GM18511 (cell line): ENCODE data around the gene APOC1.
A peak's percentile ranks its signal among the peaks of the same experiment; 100 is the strongest.
"Not testable (repeated sequence)": the region's sequence is repeated elsewhere in the genome, so short reads cannot be mapped to it uniquely, and the experiment has no call there.

Experiments
- ATAC-seq: cut with Tn5 transposase; IDR thresholded peaks from one replicate; pipeline ENCODE4 v1.9.1; 2021; ENCODE audit warnings: mild to moderate bottlenecking, moderate library complexity; ENCODE audit not compliant: unreplicated experiment

APOC1 gene

GRCh38 chr19:44889830-44890365 lies 24.5 kb upstream of the APOC1 start:
- ATAC-seq: no peak

- peak; percentile 89 for ATAC-seq
Observed at GRCh38 chr19:44890366-44891015, 23.9 kb upstream of the APOC1 start.

GRCh38 chr19:44891016-44891882 lies 23.2 kb upstream of the APOC1 start, which contains the start of gene TOMM40:
Gene TOMM40 (plus strand): TSS chr19:44891254. CDS start chr19:44891416, 162 bp downstream.
- peak; percentile 65 for ATAC-seq

DNA sequence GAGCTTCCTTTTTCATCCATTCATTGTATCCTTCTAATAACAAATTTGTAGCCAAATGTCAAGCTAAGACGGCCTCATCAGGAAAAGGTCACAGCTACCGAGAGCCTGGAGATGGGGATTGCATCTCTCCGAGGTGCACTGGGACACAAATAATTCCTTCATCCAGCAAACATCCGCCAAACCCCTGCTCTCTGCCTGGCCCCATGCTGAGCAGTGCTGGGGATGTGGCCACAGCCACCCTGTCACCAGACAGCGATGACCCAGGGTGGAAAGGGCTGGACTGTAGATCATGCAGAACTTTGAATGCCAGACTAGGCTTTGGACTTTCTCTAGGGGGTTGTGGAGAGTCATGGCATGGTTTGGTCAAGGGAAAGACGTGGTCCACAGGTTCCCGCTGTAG lies 21.5 kb upstream of the APOC1 start:
- no peak for ATAC-seq

DNA sequence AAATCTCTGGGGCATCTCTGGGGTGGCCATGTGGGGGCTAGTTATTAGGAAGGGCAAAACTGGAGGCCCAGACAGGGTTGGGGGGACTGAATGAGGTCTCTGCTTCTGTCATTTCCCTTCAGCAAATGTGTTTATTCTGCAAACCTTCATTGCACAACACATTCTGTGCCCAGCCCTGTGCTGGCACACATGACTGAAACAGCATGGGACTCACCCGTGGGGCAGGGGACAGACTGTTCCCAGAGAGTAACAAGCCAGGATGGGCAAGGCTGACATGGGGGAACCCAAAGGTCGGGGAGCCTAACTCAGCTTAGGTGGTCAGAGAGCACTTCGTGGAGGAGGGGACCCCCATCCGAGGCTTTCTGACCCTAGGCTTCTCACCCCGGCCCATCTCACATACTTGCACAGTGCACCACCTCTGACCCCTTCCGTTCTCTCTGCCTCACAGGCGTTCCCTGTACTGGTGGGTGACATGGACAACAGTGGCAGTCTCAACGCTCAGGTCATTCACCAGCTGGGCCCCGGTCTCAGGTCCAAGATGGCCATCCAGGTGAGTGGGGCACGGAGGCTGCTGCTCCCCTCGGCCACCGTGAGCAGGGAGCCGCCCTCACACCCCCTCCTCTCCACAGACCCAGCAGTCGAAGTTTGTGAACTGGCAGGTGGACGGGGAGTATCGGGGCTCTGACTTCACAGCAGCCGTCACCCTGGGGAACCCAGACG lies 20.9 kb upstream of the APOC1 start:
- no peak for ATAC-seq

GRCh38 chr19:44894052-44894400 lies 20.4 kb upstream of the APOC1 start:
- no peak for ATAC-seq

- ATAC-seq: no peak
Observed at GRCh38 chr19:44894946-44895345, 19.5 kb upstream of the APOC1 start.

DNA sequence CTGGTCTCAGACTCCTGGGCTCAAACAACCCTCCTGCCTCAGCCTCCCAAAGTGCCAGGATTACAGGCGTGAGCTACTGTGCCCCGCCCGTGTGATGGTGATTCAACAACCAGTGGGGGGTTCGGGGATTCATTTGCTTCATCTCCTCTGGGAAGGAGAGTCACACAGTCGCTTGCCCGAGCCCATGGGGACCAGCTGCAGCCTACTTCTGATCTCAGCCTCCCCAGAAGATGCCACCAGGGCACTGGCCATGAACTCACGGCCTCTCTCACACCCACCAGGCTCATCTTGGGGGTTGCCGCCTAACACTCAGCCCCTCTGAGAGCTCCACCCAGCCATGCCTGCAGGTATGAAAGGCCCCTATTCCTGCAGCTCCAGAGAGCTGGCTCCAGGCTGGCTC lies 16.6 kb upstream of the APOC1 start:
- no peak for ATAC-seq

DNA sequence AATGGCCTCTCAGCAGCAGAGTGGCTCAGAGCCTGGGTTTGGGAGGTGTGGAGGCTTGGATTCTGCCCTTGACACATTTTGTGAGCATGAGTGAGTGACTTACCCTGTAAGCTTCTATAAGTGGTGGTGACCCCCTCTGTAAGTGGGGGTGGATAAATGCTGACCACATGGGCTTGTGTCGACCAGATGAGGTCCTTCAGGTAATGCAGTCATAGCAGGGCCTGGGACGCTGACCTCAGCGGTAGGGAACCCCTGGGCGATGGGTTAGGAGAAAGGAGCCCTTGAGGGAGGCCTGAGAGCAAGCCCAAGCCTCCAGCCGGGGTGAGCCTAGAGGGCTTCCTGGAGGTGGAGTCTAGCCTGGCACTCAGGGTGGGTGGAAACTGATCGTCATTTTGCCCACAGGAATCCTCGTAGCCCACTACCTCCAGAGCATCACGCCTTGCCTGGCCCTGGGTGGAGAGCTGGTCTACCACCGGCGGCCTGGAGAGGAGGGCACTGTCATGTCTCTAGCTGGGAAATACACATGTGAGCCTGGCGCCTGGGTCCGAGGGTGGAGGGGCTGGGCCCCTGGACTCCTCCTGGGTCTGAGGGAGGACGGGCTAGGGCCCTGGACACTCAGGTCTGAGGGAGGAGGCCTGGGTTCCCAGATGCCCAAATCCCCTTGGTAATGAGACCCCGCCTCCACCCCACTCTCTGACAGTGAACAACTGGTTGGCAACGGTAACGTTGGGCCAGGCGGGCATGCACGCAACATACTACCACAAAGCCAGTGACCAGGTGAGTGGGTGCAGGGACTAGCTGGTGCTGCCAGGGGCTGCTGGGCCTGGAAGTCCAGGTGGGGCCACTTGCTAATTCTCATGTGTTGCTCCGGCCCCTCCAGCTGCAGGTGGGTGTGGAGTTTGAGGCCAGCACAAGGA lies 13.8 kb upstream of the APOC1 start:
- ATAC-seq: no peak

DNA sequence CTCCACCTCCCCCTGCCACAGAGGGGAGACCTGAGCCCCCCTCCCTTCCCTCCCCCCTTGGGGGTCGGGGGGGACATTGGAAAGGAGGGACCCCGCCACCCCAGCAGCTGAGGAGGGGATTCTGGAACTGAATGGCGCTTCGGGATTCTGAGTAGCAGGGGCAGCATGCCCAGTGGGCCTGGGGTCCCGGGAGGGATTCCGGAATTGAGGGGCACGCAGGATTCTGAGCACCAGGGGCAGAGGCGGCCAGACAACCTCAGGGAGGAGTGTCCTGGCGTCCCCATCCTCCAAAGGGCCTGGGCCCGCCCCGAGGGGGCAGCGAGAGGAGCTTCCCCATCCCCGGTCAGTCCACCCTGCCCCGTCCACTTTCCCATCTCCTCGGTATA lies 11.2 kb upstream of the APOC1 start:
- no peak for ATAC-seq

GRCh38 chr19:44903602-44904425 lies 10.6 kb upstream of the APOC1 start:
- peak; percentile 46 for ATAC-seq

GRCh38 chr19:44904426-44904994 lies 9.9 kb upstream of the APOC1 start:
- ATAC-seq: no peak

DNA sequence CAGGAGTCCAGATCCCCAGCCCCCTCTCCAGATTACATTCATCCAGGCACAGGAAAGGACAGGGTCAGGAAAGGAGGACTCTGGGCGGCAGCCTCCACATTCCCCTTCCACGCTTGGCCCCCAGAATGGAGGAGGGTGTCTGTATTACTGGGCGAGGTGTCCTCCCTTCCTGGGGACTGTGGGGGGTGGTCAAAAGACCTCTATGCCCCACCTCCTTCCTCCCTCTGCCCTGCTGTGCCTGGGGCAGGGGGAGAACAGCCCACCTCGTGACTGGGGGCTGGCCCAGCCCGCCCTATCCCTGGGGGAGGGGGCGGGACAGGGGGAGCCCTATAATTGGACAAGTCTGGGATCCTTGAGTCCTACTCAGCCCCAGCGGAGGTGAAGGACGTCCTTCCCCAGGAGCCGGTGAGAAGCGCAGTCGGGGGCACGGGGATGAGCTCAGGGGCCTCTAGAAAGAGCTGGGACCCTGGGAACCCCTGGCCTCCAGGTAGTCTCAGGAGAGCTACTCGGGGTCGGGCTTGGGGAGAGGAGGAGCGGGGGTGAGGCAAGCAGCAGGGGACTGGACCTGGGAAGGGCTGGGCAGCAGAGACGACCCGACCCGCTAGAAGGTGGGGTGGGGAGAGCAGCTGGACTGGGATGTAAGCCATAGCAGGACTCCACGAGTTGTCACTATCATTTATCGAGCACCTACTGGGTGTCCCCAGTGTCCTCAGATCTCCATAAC lies 8.8 kb upstream of the APOC1 start, which contains the start of gene APOE:
TSS of gene APOE (plus strand) at position 360 of the 724 bp plus-strand sequence. CDS start 829 bp downstream, outside the sequence.
- no peak for ATAC-seq

GRCh38 chr19:44907613-44908012 lies 6.8 kb upstream of the APOC1 start:
- ATAC-seq: no peak

DNA sequence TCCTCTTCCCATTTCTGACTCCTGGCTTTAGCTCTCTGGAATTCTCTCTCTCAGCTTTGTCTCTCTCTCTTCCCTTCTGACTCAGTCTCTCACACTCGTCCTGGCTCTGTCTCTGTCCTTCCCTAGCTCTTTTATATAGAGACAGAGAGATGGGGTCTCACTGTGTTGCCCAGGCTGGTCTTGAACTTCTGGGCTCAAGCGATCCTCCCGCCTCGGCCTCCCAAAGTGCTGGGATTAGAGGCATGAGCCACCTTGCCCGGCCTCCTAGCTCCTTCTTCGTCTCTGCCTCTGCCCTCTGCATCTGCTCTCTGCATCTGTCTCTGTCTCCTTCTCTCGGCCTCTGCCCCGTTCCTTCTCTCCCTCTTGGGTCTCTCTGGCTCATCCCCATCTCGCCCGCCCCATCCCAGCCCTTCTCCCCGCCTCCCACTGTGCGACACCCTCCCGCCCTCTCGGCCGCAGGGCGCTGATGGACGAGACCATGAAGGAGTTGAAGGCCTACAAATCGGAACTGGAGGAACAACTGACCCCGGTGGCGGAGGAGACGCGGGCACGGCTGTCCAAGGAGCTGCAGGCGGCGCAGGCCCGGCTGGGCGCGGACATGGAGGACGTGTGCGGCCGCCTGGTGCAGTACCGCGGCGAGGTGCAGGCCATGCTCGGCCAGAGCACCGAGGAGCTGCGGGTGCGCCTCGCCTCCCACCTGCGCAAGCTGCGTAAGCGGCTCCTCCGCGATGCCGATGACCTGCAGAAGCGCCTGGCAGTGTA lies 6.2 kb upstream of the APOC1 start:
- ATAC-seq: no peak

GRCh38 chr19:44908836-44909261 lies 5.6 kb upstream of the APOC1 start:
- ATAC-seq: no peak

DNA sequence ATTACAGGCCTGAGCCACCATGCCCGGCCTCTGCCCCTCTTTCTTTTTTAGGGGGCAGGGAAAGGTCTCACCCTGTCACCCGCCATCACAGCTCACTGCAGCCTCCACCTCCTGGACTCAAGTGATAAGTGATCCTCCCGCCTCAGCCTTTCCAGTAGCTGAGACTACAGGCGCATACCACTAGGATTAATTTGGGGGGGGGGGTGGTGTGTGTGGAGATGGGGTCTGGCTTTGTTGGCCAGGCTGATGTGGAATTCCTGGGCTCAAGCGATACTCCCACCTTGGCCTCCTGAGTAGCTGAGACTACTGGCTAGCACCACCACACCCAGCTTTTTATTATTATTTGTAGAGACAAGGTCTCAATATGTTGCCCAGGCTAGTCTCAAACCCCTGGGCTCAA lies 4.6 kb upstream of the APOC1 start:
- no peak for ATAC-seq

- not testable (repeated sequence) for ATAC-seq
Observed at GRCh38 chr19:44911896-44912295, 2.5 kb upstream of the APOC1 start.
